ENCODE results near the gene SDHA. TPM values are rescaled to one million over a fixed set of nuclear protein-coding genes. Genes with fewer than 3 reads are reported as not detected.
"Not testable (repeated sequence)": the region's sequence is repeated elsewhere in the genome, so short reads cannot be mapped to it uniquely, and the experiment has no call there.

The SDHA gene
- total RNA-seq, 1 donor from 2014 or later = 84.7 TPM

- DNase-seq (ENCODE audit: low spot score) = no peak
Observed at GRCh38 chr5:219460-219863, 1.3 kb downstream of the SDHA start.

DNA sequence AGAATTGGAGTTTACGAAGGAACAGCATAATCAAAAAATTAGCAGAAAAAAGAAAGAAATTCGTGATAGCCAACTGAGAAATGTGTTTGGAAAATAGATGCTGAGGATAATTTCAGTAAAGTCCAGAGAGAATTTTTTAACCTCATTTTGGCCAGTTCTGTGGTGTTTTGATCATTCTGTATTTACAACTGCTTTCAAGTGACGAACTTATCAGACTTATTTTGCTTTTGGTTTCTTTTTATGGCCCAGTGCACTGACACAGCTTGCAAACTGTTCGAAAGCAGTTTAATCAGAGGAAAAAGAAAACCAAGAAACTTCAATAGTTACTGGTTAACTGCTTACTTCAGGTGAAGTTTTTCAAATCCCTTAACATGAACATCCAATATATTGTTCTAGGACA lies 1.9 kb downstream of the SDHA start:
- no peak for DNase-seq (ENCODE audit: low spot score)

DNA sequence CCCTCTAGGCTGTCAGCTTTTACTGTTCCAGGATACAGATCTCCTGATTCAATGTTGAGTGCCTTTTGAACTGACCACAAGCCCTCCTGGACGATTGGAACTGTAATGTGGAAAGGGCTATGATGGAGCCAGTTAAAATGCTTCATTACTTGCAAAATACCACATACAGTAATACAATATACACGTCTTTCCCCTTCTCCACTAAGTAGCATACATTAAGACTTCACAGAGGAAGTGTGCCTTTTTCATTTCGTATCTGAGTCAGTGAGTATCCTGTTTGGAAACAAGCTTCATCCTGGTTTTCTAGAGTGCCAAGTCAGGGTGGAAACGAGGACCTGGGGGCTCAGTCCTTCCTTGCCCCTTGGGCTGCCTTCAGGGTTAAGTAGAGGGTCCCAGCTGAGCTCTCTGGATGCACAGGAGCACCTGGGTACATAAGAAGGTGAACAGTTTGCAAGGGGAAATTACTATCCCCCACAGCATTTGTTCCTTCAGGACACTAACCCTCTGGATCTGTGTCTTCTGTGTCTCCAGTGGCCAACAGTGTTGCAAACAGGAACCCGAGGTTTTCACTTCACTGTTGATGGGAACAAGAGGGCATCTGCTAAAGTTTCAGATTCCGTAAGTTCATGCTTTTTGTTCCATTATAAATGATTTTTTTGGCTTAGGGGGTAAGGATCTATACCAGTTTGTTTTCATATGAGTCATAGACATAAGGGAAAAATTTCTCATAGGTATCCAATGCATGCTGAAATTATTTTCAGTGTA lies 5.0 kb downstream of the SDHA start:
- not testable (repeated sequence) for DNase-seq (ENCODE audit: low spot score)

GRCh38 chr5:223791-224190 lies 5.7 kb downstream of the SDHA start:
- no peak for DNase-seq (ENCODE audit: low spot score)

DNA sequence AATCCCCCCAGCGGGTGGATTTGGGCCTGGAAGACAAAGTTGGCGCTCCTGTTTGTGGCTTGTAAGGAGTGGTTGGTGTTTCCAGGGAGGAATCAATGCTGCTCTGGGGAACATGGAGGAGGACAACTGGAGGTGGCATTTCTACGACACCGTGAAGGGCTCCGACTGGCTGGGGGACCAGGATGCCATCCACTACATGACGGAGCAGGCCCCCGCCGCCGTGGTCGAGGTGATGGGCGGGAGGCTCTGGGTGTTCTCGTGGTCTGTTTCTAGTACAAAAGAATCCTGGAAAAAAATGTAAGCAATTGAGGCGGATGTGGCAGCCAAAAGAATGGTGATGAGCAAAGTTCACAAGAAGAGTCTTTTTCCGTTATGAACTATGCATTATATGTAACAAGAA lies 7.2 kb downstream of the SDHA start:
- no peak for DNase-seq (ENCODE audit: low spot score)

DNA sequence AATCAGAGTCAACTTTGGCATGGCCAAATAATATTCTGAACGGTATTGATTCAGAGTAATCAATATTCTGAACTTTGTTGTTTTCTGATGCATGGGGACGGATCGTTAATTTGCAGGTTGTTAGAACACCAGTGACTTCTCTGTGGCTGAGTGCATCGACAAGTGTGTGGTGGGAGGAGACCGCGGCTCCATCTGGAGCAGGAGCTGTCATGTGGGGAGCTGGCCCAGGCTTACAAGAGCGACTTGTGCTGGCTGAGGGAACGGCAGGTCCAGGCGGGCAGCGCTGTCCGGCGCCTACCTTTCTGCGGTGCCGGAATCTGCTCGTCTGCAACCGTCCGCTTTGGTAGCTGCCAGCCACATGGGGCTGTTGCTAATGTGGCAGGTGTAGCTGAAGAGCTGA lies 9.3 kb downstream of the SDHA start:
- DNase-seq (ENCODE audit: low spot score) = not testable (repeated sequence)

DNA sequence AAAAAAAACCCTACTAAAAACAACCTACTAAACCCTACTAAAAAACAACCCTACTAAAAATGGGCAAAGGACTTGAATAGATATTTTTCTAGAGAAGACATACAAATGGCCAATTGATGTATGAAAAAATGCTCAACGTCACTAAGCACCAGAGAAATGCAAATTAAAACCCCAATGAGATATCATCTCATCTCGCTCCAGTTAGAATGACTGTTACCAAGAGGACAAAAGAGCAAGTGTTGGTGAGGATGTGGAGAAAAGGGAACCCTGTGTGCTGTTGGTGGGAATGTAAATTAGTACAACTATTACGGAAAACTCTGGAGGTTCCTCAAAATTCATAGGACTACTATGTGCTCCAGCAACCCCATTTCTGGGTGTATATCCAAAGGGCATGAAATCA lies 10.8 kb downstream of the SDHA start:
- no peak for DNase-seq (ENCODE audit: low spot score)

GRCh38 chr5:230711-231110 lies 12.6 kb downstream of the SDHA start:
- no peak for DNase-seq (ENCODE audit: low spot score)

- DNase-seq (ENCODE audit: low spot score) = no peak
Observed at GRCh38 chr5:231661-232060, 13.5 kb downstream of the SDHA start.

DNA sequence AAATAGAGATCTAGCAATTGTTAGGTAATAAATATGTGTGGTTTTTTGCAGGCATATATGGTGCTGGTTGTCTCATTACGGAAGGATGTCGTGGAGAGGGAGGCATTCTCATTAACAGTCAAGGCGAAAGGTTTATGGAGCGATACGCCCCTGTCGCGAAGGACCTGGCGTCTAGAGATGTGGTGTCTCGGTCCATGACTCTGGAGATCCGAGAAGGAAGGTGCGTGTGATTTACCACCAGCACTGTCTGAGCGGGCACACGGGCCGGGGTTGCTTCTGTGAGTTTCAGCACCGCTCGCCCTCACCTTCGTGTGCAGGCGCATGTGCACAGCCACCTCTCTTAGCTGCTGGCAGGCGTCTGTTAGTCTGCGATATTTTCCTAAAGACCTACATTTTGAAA lies 15.3 kb downstream of the SDHA start:
- DNase-seq (ENCODE audit: low spot score) = not testable (repeated sequence)

- DNase-seq (ENCODE audit: low spot score) = no peak
Observed at GRCh38 chr5:234450-234849, 16.3 kb downstream of the SDHA start.

GRCh38 chr5:235527-235926 lies 17.4 kb downstream of the SDHA start:
- DNase-seq (ENCODE audit: low spot score) = not testable (repeated sequence)

GRCh38 chr5:237931-238330 lies 19.8 kb downstream of the SDHA start:
- DNase-seq (ENCODE audit: low spot score) = not testable (repeated sequence)

GRCh38 chr5:240550-240949 lies 22.4 kb downstream of the SDHA start:
- DNase-seq (ENCODE audit: low spot score) = not testable (repeated sequence)

DNA sequence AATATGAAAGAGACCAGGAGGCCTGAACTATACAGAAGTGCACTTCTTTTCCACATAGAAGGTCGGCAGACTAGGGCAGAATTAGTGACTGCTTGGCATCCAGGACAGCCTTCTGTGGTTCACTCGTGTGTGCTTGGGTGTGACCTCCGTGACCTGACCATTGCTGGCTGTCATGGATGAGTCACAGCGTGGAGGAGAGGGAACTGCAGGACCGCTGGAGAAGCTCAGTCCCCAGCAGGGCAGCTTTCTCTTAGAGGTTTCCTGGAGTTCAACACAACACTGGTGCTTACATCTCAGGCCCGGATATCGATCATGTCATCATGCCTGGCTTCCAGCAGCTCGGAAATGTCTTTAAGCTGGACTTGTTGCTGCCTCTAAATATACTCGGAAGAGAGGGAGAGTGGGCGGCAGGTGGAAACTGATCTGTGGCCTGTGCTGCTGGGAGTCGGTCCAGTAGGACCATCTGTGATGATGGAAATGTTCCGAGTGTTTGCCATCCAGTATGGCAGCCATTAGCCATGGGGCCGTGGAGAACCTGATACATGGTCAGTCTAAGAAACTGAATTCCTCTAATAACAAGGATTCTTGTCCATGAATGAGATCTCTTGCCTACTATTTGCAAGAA lies 23.0 kb downstream of the SDHA start:
- DNase-seq (ENCODE audit: low spot score) = not testable (repeated sequence)

DNA sequence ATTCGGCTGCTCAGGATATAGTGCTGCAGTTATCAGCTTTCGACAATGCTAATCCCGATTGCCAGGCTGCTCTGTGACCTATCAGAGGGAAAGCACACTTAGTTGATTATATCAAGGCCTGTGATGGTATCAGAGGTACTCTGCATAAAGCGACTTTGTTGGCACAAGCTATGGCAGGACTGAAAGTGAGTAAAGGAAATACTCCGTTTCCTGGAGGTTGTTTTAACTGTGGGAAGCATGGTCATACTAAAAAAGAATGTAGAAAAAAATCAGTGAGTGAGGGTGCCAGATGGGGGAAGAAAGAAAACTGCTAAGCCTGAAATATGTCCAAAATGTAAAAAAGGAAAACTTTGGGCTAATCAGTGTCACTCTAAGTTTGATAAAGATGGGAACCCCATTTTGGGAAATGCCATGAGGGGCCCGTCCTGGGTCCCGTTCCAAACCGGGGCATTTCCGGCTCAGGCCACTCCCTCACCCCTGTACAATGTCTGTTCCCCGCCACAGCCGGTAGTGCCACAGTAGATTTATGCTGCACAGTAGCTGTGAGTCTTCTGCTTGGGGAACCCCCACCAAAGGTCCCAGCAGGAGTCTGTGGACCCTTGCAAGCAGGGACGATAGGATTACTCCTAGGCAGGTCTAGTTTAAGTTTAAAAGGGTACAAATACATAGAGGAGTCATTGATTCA lies 25.7 kb downstream of the SDHA start:
- DNase-seq (ENCODE audit: low spot score) = not testable (repeated sequence)

GRCh38 chr5:245717-246116 lies 27.6 kb downstream of the SDHA start:
- DNase-seq (ENCODE audit: low spot score) = not testable (repeated sequence)

DNA sequence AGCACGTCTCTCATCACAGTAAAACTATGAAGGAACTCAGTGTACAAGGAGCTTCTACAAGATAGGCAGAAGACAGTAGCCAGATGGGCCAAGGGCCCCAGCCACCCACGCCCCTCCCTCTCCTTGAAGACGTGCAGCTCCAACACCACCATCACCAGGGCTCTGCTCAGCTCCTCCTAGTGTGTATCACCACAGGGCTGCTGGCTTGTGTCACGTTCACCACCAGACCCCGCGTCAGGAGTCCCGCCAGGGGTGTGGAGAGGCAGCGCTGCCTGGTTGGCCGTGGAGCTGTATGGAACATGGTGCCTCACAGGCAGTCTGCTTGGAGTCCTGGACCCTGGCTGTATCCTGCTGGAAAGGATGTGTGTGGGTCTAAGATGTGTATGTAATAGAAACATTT lies 32.3 kb downstream of the SDHA start:
- not testable (repeated sequence) for DNase-seq (ENCODE audit: low spot score)

GRCh38 chr5:251016-251415 lies 32.9 kb downstream of the SDHA start:
- DNase-seq (ENCODE audit: low spot score) = not testable (repeated sequence)

GRCh38 chr5:251538-251937 lies 33.4 kb downstream of the SDHA start:
- not testable (repeated sequence) for DNase-seq (ENCODE audit: low spot score)

DNA sequence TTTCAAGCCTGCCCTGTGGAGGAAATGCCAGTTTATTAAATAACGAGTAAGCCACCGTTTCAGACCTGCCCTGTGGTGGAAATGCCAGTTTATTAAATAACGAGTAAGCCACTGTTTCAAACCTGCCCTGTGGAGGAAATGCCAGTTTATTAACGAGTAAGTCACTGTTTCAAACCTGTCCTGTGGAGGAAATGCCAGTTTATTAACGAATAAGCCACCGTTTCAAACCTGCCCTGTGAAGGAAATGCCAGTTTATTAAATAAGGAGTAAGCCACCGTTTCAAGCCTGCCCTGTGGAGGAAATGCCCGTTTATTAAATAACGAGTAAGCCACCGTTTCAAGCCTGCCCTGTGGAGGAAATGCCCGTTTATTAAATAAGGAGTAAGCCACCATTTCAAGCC lies 33.9 kb downstream of the SDHA start:
- DNase-seq (ENCODE audit: low spot score) = not testable (repeated sequence)

GRCh38 chr5:252546-252945 lies 34.4 kb downstream of the SDHA start:
- DNase-seq (ENCODE audit: low spot score) = no peak

- DNase-seq (ENCODE audit: low spot score) = not testable (repeated sequence)
Observed at GRCh38 chr5:254322-254721, 36.2 kb downstream of the SDHA start.

Measured in umbilical cord (tissue), 2 donors.